ENCODE measurements around the gene DKKL1.

Gene DKKL1

GRCh38 chr19:49422407-49423070, 58.9 kb downstream of the DKKL1 start:
- DNase-seq (ENCODE audit: low read depth, low spot score), result no peak

DNA sequence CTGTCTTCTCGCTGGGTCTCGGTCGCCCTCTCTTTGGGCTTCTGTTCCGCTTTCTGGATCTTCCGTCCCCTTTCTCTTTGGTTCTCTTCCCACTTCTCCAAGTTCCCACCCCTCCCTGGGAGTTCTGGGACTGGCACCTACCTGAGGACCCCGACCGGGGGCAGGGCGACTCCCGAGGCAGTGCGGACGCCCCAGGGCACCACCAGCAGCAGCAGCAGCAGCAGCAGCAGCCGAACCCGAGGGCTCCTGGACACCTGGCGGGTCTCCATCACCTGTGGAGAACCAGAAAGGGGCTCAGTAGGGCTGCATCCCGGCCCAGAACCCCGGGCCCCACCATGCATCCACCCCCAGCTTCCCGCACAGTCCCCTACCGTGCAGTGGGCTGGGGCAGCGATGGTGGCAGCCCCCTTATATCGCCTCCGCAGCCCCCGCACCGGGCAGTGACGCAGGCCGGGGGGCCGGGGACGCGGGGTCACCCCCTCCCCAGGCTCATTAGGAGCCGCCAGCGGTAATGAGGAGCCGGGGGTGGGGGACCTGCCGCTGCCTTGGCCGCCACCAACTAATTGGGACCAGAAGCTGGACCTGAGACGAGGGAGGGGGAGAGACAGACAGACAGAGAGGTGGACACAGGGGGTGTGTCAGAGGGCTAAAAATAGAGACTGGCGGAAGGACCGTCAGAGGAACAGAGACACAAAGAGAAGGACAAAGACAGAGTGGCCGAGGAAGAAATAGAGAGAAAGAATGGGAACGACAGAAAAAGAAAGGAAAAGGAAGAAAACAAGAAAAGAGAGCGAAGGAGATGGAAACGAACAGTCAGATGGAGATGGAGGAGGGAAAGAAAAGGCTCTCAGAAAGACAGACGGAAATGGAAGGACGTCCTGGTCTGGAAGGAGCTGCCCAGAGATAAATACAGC, 59.7 kb downstream of the DKKL1 start, which contains the start of gene PTH2:
Gene PTH2, minus strand, starts transcription at position 371 of the 914 bp plus-strand sequence. Its CDS starts 102 bp downstream, at position 269.
- no peak for DNase-seq (ENCODE audit: low read depth, low spot score)

GRCh38 chr19:49423985-49424303, 60.3 kb downstream of the DKKL1 start:
- DNase-seq (ENCODE audit: low read depth, low spot score), result no peak
